H9 (cell line): ENCODE data around the gene TGFBR3L. TPM values are rescaled to one million over a fixed set of nuclear protein-coding genes. Genes with fewer than 3 reads are reported as not detected.
A peak's percentile ranks its signal among the peaks of the same experiment; 100 is the strongest.

ENCODE experiments used
- DNase-seq: peaks from one replicate; pipeline ENCODE4 v3.0.0-alpha.2; 2017
- H2AFZ ChIP-seq: one replicate; pipeline ENCODE4 v1.6.1; 2013; ENCODE audit warnings: mild to moderate bottlenecking, low read length, control low read depth, moderate library complexity
- H2AK5ac ChIP-seq: 2 replicates; pipeline ENCODE4 v1.6.1; 2013; ENCODE audit warnings: low read length, control low read depth, mixed read lengths; ENCODE audit not compliant: insufficient read length
- H2BK120ac ChIP-seq: one replicate; pipeline ENCODE4 v1.6.1; 2013; ENCODE audit warnings: low read depth, mild to moderate bottlenecking, low read length, control low read depth, inconsistent platforms; ENCODE audit not compliant: poor library complexity, severe bottlenecking
- H2BK12ac ChIP-seq: 2 replicates; pipeline ENCODE4 v1.6.1; 2013; ENCODE audit warnings: low read length, control low read depth, mixed read lengths, low read depth; ENCODE audit not compliant: insufficient read length
- H2BK15ac ChIP-seq: 2 replicates; pipeline ENCODE4 v1.6.1; 2013; ENCODE audit warnings: low read depth, low read length, control low read depth
- H2BK20ac ChIP-seq: one replicate; pipeline ENCODE4 v1.6.1; 2013; ENCODE audit warnings: low read depth, mild to moderate bottlenecking, low read length, control low read depth, inconsistent platforms; ENCODE audit not compliant: poor library complexity, severe bottlenecking
- H2BK5ac ChIP-seq: 2 replicates; pipeline ENCODE4 v1.6.1; 2013; ENCODE audit warnings: low read length, control low read depth, mixed read lengths; ENCODE audit not compliant: insufficient read length
- H3K14ac ChIP-seq: 2 replicates; pipeline ENCODE4 v1.6.1; 2013; ENCODE audit warnings: low read length, control low read depth; ENCODE audit not compliant: insufficient read depth
- H3K18ac ChIP-seq: 2 replicates; pipeline ENCODE4 v1.6.1; 2013; ENCODE audit warnings: low read depth, mild to moderate bottlenecking, mixed read lengths, low read length, control low read depth; ENCODE audit not compliant: insufficient read length
- H3K23ac ChIP-seq: 2 replicates; pipeline ENCODE4 v1.6.1; 2013; ENCODE audit warnings: low read length, control low read depth, mixed read lengths, low read depth; ENCODE audit not compliant: insufficient read length
- H3K23me2 ChIP-seq: 2 replicates; pipeline ENCODE4 v1.6.1; 2013; ENCODE audit warnings: low read depth, mild to moderate bottlenecking, mixed read lengths, low read length, control low read depth; ENCODE audit not compliant: insufficient read length, poor library complexity, severe bottlenecking
- H3K27ac ChIP-seq: 2 replicates; pipeline ENCODE4 v1.5.1; 2013; ENCODE audit warnings: low read length, control low read depth, mixed read lengths, low read depth; ENCODE audit not compliant: insufficient read length
- H3K27me3 ChIP-seq: 2 replicates; pipeline ENCODE4 v1.6.1; 2013; ENCODE audit warnings: low read length, control low read depth, inconsistent platforms; ENCODE audit not compliant: insufficient read depth
- H3K4ac ChIP-seq: 2 replicates; pipeline ENCODE4 v1.6.1; 2013; ENCODE audit warnings: low read depth, mild to moderate bottlenecking, control low read depth, inconsistent platforms, low read length, moderate library complexity
- H3K4me1 ChIP-seq: 2 replicates; pipeline ENCODE4 v1.6.1; 2013; ENCODE audit warnings: low read length, control low read depth, inconsistent platforms; ENCODE audit not compliant: insufficient read depth
- H3K4me2 ChIP-seq: 2 replicates; pipeline ENCODE4 v1.6.1; 2013; ENCODE audit warnings: low read length, control low read depth, mixed read lengths; ENCODE audit not compliant: insufficient read length, insufficient read depth
- H3K56ac ChIP-seq: 2 replicates; pipeline ENCODE4 v1.6.1; 2013; ENCODE audit warnings: low read depth, mild to moderate bottlenecking, mixed read lengths, low read length, control low read depth; ENCODE audit not compliant: insufficient read length
- H3K79me1 ChIP-seq: 2 replicates; pipeline ENCODE4 v1.6.1; 2013; ENCODE audit warnings: low read depth, mild to moderate bottlenecking, moderate library complexity, low read length, control low read depth, inconsistent platforms; ENCODE audit not compliant: insufficient read depth, poor library complexity, severe bottlenecking
- H3K79me2 ChIP-seq: 2 replicates; pipeline ENCODE4 v1.6.1; 2013; ENCODE audit warnings: low read length, control low read depth, inconsistent platforms; ENCODE audit not compliant: insufficient read depth
- H3K9ac ChIP-seq: 2 replicates; pipeline ENCODE4 v1.6.1; 2013; ENCODE audit warnings: low read length, control low read depth, mixed read lengths; ENCODE audit not compliant: insufficient read length; ENCODE audit errors: extremely low read depth
- H3K9me3 ChIP-seq: one replicate; pipeline ENCODE4 v1.6.1; 2013; ENCODE audit warnings: low read depth, low read length, inconsistent platforms; ENCODE audit not compliant: control insufficient read depth
- H3T11ph ChIP-seq: one replicate; pipeline ENCODE4 v1.6.1; 2013; ENCODE audit warnings: mild to moderate bottlenecking, low read length, control low read depth, inconsistent platforms
- H4K20me1 ChIP-seq: one replicate; pipeline ENCODE4 v1.6.1; 2013; ENCODE audit not compliant: control insufficient read depth, insufficient read length, insufficient read depth
- H4K5ac ChIP-seq: 2 replicates; pipeline ENCODE4 v1.6.1; 2013; ENCODE audit warnings: low read depth, mild to moderate bottlenecking, mixed read lengths, low read length, control low read depth; ENCODE audit not compliant: insufficient read length
- H4K8ac ChIP-seq: replicated peaks from 2 replicates; pipeline ENCODE4 v1.6.1; 2013; ENCODE audit warnings: low read length, control low read depth, mixed read lengths, low read depth; ENCODE audit not compliant: insufficient read length
- H4K91ac ChIP-seq: 2 replicates; pipeline ENCODE4 v1.6.1; 2013; ENCODE audit warnings: low read depth, mild to moderate bottlenecking, moderate library complexity, mixed read lengths, low read length, control low read depth; ENCODE audit not compliant: insufficient read length
- H3K27ac Mint-ChIP-seq, 3 experiments: 2 replicates in 2 of 3; 3 replicates in 1 of 3; pipeline ENCODE4 v1.8.0; 2020 to 2021; ENCODE audit warnings: mixed read lengths in 3 of 3, mild to moderate bottlenecking in 1 of 3, moderate library complexity in 1 of 3
- H3K27me3 Mint-ChIP-seq: 2 replicates; pipeline ENCODE4 v1.8.0; 2021; ENCODE audit warnings: low read depth, mild to moderate bottlenecking, moderate library complexity, mixed read lengths
- H3K36me3 Mint-ChIP-seq, 3 experiments: 2 replicates in 2 of 3; 3 replicates in 1 of 3; pipeline ENCODE4 v1.8.0; 2020 to 2021; ENCODE audit warnings: low read depth in 3 of 3, mixed read lengths in 3 of 3; ENCODE audit not compliant: insufficient read depth in 1 of 3
- H3K4me1 Mint-ChIP-seq, 2 experiments: 2 replicates each; pipeline ENCODE4 v1.8.0; 2020; ENCODE audit warnings: mixed read lengths in 2 of 2
- H3K4me3 Mint-ChIP-seq, 2 experiments: 2 replicates in 1 of 2; 3 replicates in 1 of 2; pipeline ENCODE4 v1.8.0; 2020 to 2021; ENCODE audit warnings: mild to moderate bottlenecking in 2 of 2, mixed read lengths in 2 of 2, moderate library complexity in 1 of 2
- H3K9me3 Mint-ChIP-seq, 2 experiments: 2 replicates in 1 of 2; 3 replicates in 1 of 2; pipeline ENCODE4 v1.8.0; 2020; ENCODE audit warnings: mild to moderate bottlenecking in 2 of 2, mixed read lengths in 2 of 2, moderate library complexity in 1 of 2
- CTCF ChIP-seq: fragments of 200-600 bp; sonication (generic); conservative IDR thresholded peaks from 3 replicates; pipeline ENCODE4 v1.8.0; 2021; ENCODE audit warnings: antibody characterized with exemption, mild to moderate bottlenecking
- WGBS: extraction: QIAGEN DNeasy Blood & Tissue Kit; methylation state at CpG from one replicate; pipeline ENCODE4 v1.1.7; 2013; ENCODE audit warnings: missing lambda C conversion rate, low lambda C conversion rate, mixed read lengths; ENCODE audit not compliant: insufficient read length; ENCODE audit errors: extremely low coverage; 5-methylcytosine and 5-hydroxymethylcytosine counted together
- total RNA-seq: library from RNA; stranded (reverse); gene quantifications from 2 replicates; pipeline ENCODE4 v1.2.1, GENCODE V29; 2021

TGFBR3L gene
- total RNA-seq, 1 experiment from 2014 or later, result 5.5 TPM

GRCh38 chr19:7915250-7916102, 846 bp downstream of the TGFBR3L start:
- Histone ChIP-seq H4K8ac (no peak overlapping the region), H3K4ac (no peak overlapping the region), H3T11ph (no peak overlapping the region), H3K4me1 (no peaks in the 10 kb centered on the region), H3K27me3 (peaks cover 16% of the 10 kb centered on the region; the same call in 1 of the 2 replicates), H3K56ac (no peak overlapping the region), H3K79me2 (no peaks in the 10 kb centered on the region), H2BK12ac (no peak overlapping the region), H2AK5ac (no peak overlapping the region), H3K18ac (no peak overlapping the region), H4K91ac (no peak overlapping the region), H2BK120ac (no peak overlapping the region), H3K9me3 (no peaks in the 10 kb centered on the region), H3K79me1 (no peaks in the 10 kb centered on the region), H3K4me2 (peak overlapping the region; percentile 3), H3K14ac (no peak overlapping the region), H3K27ac (no peak overlapping the region), H3K23ac (no peak overlapping the region), H4K20me1 (no peaks in the 10 kb centered on the region), H4K5ac (no peak overlapping the region), H2BK20ac (no peak overlapping the region), H2BK15ac (no peak overlapping the region), H2BK5ac (no peak overlapping the region), H3K23me2 (peaks cover 17% of the 10 kb centered on the region), H3K9ac (no peak overlapping the region), H2AFZ (no peak overlapping the region)
- peak overlapping the region; percentile 53 to 91 for H3K4me3 Mint-ChIP-seq
- H3K9me3 Mint-ChIP-seq, result no peaks in the 10 kb centered on the region; a peak in 1 of 5 replicates
- H3K36me3 Mint-ChIP-seq, result peaks cover 15 to 25% (median 21%) of the 10 kb centered on the region in 3 experiments; a peak in 6 of 7 replicates
- no peak for DNase-seq
- H3K27ac Mint-ChIP-seq, result no peak overlapping the region
- H3K4me1 Mint-ChIP-seq, result peaks cover 17 to 23% of the 10 kb centered on the region in 2 experiments
- peaks cover 57% of the 10 kb centered on the region for H3K27me3 Mint-ChIP-seq
- no CpG with 5 or more reads among the region's 24 CpGs for WGBS
- TF ChIP-seq CTCF, result no peak
